Activated CD4-positive, alpha-beta T cell treated with anti-CD3 and anti-CD28 coated beads for 4 hours (primary cell): Measurements from ENCODE around the gene ITPRIP.

Experiments used
- DNase-seq, 2 donors: peaks; one replicate each; pipeline ENCODE4 v3.0.0-alpha.2; 2020

ITPRIP gene

DNA sequence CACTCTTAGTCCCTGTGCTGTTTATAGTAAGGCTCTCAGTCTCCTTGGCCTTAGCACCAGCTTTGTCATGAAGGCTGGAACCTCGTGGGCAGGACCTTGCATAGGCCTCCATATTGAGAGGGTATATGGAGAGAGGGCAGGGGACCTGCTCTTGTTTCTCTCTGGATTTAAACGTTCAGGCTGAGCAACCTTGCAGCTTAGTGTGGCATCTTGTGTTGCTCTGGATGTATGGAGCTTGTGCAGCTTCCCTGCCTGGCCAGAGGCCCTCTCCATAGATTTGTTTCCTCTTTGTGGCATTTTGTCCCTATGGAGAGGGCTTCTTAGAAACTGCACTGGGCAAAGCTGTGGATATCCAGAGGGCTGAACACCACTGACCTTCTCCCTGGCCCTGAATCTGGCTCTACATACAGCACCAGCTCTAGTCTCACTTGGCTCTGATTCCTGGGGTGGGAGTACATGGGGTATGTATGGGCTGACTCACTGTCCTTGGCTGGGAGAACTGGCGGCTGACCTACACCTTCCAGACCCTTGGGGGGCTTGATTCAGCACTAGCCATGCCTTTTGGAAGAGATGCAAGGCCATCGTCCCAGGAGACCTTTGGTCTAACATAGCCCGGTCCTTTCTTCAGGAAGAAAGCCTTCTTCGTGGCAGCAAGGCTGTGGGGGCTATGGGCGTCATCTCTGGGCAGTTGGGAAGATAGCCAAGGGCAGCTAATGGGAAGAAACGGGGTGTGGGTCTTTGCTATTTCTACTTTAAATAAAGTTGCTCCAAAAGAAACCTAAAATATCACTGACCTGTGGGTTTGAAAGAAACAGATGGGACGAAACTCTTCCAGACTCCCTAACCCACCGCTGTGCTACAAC lies 30.5 kb downstream of the ITPRIP start:
- no peak for DNase-seq

DNA sequence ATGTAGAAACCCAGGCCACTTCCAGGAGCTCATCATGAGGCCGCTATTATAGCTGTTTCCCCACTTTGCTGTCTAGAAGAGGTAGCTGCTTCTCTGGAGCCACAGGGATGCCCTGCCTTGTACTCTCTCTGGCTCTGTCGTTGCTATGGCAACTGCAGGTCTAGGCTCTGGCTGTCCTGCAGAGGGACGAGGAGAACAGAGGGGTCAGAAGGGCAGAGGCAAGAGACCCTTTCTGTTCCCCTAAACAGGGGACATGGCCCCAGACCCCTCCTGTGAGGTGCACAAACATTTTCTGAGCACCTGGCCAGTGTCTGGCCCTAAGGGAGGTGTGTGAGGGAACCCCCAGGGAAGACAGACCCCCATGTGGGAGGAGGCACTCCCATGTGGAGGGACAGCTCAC lies 31.4 kb downstream of the ITPRIP start:
- no peak for DNase-seq

DNA sequence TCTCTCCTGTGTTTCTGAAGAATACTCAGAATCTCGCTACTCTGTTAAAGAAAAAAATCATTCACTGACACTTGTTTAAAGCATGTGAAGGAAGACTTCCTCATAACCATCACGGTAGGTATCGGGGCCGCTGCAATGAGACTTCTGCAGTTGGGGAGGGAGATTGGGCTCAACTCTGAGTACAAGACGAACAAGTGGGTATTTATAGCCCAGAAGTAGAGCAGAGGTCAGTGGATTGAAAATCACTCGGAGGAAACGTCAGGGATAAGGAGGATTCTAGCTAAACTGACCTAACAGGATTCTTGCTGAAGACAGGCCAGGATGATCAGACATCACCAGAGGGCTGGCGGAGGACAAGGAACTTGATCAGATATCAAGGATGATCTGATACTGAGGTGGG lies 33.3 kb downstream of the ITPRIP start:
- no peak for DNase-seq

DNA sequence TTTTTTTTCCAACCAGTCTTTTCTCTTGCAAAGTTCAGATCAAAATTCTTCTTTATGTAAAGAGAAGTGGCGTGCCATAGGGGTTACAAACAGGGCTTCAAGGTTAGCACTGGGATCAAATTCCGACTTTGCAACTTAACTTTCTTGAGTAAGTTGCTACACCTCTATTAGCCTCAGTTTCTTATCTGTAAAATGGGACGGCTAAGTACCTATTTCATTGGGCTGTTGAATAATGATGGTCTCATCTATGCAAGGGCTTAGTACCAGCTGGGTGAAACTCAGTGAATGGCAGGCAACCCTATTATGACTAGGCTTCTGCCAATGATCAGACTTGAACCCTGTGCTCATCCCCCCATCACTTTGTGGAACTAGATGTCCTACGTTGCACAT lies 33.9 kb downstream of the ITPRIP start:
- no peak for DNase-seq

DNA sequence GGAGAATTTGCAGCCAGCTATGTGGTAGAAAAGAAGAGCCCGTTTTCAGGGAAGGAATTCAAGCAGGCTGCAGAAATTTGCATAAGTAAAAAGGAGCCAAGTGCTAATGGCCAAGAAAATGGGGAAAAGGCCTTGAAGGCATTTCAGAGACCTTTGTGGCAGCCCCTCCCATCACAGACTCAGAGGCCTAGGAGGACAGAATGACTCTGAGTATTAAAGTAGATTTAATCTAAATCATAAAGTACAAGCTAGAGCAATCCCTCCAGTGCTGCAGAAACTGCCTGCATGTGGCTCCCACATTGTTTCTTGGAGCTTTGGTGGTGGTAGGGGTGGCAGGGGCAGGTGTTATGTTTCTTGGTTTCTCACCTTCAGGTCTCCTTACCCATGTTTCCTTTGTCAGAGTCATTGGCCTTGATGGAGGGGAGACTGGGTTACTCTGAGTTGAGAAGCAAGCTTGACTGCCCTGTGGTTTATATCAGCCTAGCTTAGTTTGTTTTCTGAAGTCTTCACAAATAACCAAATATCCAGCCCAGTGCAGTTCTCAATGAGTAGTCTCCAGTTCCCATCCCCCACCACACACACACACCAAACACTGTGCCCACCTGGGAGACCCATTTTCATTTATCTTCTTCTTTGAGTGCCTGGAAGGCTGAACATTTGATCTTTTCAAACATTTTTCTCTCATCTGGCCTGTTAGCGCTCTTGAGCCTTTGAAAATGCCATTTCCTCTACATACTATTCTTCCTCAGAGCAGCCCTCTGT lies 34.5 kb downstream of the ITPRIP start:
- no peak for DNase-seq

DNA sequence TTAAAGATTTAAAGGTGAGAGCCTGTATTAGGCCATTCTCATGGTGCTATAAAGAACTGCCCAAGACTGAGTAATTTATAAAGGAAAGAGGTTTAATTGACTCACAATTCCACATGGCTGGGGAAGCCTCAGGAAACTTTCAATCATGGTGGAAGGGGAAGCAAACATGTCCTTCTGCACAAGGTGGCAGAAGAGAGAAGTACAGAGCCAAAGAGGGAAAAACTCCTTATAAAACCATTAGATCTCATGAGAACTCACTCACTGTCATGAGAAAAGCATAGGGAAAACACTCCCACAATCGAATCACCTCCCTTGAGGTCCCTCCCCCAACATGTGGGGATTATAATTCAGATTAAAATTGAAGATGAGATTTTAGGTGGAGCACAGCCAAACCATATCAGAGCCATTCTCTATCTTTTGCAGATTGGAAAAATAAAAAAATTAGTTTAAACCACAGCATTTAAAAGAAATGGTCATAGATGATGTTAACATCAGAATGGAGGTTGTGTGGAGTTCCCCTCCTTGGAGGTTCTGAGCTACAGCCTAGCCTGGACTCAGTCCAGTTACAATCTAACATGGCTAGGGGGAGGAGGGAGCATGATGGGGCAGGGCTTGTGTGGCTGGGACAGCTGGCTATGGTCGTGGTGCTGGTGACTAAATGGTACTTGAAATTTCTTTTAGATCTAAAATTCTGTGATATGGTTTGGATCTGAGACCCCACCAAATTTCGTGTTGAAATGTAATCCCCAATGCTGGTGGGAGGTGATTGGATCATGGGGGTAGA lies 36.2 kb downstream of the ITPRIP start:
- no peak for DNase-seq

DNA sequence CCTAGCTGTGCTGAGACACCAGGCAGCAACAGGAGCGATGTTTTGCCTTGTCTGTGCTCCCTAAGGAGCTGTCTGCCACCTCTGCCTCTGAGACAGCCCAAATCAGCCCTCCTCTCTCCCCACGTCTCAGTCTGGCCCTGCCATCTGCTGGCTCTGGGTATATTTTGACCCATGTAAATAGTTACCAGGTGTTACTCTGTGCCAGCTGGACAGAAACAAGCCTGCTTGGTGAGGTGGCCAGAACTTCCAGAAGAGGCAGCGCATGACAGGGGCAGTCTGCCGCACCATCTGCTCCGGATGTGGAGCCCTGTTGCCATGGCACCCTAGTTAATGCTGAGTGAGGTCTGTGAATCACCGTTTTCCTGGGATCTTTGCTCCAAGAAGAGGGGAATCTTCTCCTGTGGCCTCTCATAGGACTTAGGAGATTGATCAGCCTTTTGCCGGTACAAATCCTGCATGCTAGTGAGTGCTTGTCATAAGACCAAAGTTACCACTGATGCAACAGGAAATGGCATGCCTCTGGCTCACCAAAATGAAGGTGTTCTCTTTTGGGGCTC lies 37.5 kb downstream of the ITPRIP start:
- no peak for DNase-seq

DNA sequence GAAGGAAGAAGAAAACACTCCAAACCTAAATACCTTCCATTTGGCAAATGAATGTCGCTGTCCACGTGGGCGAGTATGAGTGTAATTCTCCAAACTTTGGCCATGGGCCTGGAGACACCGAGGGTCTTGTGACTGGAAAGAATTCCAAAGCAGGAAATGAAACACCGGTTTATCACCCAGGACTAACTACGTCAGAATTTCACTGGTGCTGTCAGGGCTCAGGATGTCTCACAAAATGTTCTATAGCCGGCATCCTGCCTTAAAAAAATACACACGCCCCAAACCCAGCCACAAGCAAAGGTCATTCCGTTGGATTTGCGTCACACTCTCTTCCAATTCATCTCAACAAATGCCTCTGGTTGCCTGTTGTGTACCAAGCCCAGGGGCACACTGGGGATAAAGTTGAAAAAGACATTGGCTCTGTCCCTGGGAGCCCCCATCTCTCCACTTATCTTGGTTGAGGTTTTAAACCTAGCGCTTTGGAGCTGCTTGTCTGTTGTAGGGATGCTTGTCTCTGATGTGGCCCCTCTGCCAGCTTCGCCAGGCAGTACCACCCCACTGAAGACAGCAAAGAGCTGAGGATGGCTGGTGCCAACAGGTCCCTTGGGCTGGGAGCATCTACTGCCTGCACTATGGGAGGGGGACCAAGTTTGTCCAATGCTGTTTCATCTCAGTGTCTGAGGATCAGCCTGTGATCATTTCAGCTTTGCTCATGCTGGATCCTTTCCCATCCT lies 38.1 kb downstream of the ITPRIP start:
- DNase-seq: no peak

DNA sequence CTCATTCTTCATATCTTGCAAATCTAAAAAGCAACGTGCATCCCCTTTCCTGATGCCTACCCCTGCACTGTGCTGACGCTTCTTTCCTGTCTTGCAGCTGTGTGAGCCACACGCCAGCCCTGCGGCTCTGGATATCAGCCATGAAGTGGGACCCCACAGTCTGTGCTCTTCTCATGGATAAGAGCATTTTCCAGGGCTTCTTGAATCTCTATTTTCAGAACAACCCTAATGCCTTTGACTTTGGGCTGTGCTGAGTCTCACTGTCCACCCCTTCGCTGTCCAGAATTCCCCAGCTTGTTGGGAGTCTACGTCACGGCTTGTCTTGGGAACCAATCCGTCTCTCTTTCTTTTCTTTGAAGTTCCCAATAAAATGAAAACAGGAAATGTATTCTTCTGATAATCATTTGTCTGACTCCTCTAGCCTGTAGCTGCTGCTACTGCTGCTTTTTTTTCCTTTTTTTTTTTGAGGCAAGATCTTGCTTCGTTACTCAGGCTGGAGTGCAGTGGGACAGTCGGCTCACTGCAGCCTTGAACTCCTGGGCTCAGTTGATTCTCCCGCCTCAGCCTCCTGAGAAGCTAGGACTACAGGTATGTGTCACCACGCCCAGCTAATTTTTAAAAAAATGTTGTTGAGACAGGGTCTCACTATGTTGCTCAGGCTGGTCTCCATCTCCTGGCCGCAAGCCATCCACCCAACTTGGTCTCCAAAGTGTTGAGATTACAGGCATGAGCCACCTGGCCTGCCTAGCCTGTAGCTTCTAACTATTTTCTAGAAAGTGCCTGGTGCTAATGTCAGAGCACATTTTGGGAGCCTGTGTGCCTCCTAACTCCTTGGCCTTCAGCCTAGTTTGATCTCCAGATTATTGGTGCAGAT lies 39.0 kb downstream of the ITPRIP start:
- DNase-seq: no peak

DNA sequence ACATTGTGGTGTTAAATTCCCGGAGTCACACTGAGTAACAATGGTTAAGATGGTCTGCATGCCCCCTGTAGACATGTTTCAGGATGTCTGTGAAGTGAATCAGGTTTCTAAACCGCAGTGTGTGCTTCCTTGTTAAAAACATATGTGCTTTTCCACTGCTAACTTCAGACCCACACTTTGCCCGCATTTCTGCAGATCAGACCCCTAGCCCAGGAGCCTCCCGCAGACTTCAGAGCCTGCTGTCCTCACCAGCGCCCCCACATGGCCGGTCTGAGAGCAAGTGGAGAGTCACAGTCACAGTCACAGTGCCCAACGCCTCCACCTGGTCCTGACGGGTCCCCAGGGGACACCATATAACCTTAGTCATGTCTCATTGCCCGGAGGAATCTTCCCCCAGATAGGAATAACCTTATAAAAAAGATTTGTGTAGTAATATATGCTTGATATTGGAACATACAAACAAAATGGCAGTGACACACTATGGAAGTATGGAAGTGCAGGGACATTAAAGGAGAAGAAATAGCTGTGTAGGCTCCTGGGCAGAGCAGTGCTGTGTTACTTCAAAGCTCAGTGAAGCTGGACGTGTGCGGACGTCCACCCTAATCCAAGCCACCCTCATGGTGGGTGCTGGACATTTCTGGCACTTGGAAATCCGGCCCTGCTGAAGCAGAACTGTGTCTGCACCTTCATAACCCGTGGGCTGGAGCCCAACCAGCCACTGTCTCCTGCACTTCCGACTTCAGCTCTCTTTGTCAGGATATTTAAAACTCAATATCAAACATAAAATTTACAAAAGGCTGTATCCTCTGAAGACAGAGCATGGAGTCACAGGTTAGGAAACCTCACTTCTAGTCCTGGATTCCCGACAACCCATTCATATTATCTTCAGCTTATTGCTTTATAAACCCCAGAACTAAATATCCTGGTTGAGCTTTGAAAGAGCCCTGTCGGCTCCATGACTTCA lies 40.3 kb downstream of the ITPRIP start:
- no peak for DNase-seq

DNA sequence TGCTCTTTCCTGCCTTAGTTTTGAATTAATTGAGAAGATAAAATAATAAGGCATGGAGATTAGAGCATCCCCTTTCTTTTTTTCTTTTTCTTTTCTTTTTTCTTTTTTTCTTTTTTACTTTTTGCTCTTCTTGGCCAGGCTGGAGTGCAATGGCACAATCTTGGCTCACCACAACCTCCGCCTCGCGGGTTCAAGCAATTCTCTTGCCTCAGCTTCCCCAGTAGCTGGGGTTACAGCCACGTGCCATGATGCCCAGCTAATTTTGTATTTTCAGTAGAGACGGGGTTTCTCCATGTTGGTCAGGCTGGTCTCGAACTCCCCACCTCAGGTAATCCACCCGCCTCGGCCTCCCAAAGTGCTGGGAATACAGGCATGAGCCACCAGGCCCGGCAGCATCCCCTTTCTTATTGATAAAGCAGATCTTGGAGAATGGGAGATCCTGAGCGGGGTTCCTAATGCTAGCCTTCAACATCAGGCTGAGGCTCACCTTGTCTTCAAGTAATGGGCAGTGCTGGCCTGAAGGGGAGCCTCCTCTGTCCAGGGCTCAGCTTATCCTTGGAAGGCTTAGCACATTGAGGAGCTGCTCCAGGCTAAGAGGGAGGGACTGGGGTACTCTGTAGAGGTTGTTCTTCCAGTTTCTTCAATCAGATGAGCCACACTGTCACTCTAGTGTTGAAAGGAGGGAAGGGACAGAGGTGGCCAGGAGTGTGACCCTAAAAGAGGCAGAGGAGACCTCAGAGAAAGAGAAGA lies 41.4 kb downstream of the ITPRIP start:
- no peak for DNase-seq

DNA sequence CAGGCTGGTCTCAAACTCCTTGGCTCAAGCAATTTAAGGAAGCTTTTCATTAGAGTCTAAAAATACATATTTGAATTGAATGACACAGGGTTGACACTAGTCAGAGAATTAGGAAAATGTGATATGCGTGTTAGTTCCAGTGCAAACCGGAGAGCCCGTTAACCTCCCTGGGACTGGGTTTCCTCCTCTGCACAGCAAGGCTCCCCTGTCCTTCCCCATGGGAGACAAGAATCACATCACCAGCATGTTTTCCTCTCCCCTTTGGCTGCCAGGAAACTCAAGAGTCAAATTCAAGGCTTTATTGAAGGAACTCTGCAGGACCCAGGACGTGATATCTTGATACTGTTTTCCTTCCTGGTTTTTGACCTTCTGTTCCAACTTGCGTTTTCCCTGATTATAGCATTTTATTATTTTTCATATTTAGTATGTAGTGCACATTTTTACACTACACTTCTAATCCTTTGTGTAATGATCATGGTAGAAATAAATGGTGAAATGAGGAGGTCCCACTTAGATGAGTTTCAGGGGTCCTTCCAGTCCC lies 44.4 kb downstream of the ITPRIP start:
- DNase-seq: no peak

DNA sequence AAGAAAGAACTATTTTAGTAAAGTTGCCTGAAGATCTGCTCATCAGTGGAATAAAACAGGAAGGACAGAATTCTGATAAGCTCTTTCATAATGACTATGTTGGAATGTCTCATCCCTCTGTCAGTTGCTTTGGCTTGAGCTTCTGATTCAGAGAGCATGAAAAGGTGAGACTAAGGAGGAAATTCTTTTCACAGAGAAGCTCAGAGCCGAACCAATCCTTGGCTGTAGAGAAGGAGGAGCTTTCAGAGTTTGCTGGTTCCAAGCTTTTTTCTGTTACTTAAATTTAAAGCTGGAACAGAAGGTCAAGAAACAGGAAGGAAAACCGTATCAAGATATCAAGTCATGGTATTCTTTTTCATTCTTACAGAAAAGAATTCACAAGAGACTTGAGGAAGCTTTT lies 45.3 kb downstream of the ITPRIP start:
- DNase-seq: no peak

DNA sequence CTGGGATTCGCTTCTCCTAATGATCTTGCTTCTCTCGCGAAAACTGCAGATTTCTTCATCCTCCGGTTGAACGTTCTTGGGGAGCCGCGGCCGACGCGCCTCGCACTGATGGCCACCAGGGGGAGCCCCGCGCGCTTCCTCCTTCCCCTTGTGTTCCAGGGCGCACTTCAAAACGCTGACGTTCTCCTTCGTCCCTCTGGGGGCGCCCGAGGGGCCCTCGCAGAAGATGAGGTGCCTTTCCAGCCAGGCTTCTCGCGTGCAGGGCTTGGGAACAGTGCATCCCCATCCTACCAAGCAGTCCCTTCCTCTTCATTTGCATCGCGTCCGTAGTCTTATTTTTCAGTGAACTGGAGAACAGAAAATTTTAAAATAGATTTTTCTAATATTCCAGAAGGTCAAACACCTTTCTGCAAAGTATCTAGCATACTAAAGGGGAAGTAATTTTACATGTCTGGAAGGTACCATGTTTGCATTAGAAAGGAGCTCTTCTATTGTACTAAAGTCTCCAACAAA lies 46.8 kb downstream of the ITPRIP start:
- peak; percentile 86 to 87 for DNase-seq

DNA sequence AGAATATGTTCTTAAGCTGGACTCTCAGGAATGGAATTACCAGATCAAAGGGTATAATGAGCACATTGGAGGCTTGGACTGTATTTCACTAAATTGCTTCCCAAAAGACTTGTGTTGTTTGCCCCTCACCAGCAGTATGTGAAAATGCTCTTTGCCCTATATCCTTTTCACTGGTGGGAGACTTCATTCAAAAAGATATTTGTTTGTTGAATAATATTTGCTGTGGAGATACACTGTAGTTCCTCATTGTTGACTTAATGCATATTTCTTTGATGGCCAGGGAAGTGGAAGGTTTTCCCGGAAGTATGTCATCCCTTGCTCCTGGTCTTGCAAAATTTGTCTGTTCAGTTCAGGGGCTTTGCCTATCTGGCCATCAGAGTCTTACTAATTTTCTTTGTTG lies 49.9 kb downstream of the ITPRIP start:
- no peak for DNase-seq

DNA sequence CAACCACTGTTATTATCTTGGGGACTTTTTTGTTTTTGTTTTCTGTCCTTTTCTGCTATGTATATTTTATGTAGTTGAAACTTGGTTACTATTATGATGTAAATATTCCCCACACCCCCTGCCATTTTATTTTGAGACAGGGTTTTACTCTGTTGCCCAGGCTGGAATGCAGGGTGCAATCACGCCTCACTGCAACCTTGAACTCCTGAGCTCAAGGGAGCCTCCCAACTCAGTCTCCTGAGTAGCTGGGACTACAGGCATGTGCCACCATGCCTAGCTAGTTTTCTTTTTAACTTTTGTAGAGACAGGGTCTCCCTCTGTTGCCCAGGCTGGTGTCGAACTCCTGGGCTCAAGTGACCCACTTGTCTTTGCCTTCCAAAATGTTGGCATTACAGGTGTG lies 51.3 kb downstream of the ITPRIP start:
- DNase-seq: no peak

DNA sequence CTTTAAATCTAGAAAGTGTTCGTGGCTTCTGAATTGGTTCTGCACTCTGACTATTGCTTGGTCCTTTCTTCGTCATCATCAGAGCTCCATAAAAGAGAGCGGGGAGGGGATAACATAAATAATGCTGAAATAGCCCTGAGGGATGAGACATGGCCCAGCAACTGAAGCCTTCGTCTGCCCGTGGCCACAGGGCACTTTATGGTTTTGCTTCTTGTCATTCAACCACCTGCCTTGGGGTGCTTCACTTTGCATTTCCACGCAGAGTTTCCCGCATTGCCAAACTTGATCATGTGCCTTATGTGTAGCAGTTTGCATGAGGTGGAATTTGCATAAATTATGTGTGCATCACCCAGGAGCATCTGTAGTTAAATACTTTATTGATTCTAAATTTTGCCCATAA lies 53.4 kb downstream of the ITPRIP start:
- no peak for DNase-seq

DNA sequence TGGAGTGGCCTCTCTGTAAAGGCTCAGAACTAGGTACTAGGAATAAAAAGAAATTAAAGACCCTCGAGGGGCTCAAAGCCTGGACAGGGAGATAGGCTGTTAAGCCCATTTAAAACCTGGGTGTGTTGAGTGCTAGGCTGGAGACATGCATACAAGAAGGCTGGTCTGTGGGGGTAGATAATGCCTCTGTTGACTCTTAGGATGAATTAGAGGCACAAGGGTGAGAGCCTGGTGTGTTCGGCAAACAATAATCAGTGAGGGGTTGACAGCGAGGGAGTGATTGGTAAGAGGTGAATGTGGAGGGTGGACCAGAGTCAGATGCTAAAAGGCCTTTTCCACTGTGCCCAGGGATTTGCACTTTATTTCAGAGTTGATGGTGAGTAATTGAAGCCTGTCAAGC lies 56.6 kb downstream of the ITPRIP start:
- DNase-seq: no peak
